Brain microvascular endothelial cell (primary cell): ENCODE measurements around the gene ANKRD10.

Source experiments
- DNase-seq: peaks from one replicate; pipeline ENCODE4 v3.0.0-alpha.2; 2020
- H3K27ac ChIP-seq: fragments of 250-450 bp; sonication (Bioruptor Pico); 2 replicates; pipeline ENCODE4 v1.5.1; 2020; ENCODE audit warnings: mild to moderate bottlenecking, moderate library complexity
- H3K27me3 ChIP-seq: fragments of 250-450 bp; sonication (Bioruptor Pico); replicated peaks from 2 replicates; pipeline ENCODE4 v1.5.1; 2020; ENCODE audit warnings: mild to moderate bottlenecking
- H3K36me3 ChIP-seq: fragments of 250-450 bp; sonication (Bioruptor Pico); replicated peaks from 2 replicates; pipeline ENCODE4 v1.5.1; 2020; ENCODE audit warnings: mild to moderate bottlenecking
- H3K4me3 ChIP-seq: 2 replicates; pipeline ENCODE4 v1.5.1; 2011; ENCODE audit warnings: low read depth, mild to moderate bottlenecking, control low read depth, low read length, moderate library complexity
- in situ Hi-C: cut with HindIII; loops from 2 replicates; pipeline ENCODE4 v1.10.0; 2017; ENCODE audit warnings: low sequenced_read_pairs, low pct_ligation_motif_present
- TF ChIP-seq, protein P1 (sequence below): IDR thresholded peaks from 2 replicates; pipeline ENCODE4 v1.5.1; 2011; ENCODE audit warnings: low read depth, mild to moderate bottlenecking, moderate library complexity, low read length, control low read depth, inconsistent platforms; ENCODE audit errors: missing control alignments

The ANKRD10 gene

GRCh38 chr13:110915057-110915873 is at the start of gene ANKRD10:
ANKRD10 (minus strand) TSS chr13:110915069; CDS start chr13:110914934, 135 bp downstream.
- Histone ChIP-seq H3K27ac (peak within 1 kb of the TSS; percentile 97), H3K4me3 (peak within 1 kb of the TSS; percentile 99), H3K27me3 (no peaks in the 10 kb centered on the region), H3K36me3 (peaks cover 2% of the 10 kb centered on the region)
- TF ChIP-seq, protein P1, sequence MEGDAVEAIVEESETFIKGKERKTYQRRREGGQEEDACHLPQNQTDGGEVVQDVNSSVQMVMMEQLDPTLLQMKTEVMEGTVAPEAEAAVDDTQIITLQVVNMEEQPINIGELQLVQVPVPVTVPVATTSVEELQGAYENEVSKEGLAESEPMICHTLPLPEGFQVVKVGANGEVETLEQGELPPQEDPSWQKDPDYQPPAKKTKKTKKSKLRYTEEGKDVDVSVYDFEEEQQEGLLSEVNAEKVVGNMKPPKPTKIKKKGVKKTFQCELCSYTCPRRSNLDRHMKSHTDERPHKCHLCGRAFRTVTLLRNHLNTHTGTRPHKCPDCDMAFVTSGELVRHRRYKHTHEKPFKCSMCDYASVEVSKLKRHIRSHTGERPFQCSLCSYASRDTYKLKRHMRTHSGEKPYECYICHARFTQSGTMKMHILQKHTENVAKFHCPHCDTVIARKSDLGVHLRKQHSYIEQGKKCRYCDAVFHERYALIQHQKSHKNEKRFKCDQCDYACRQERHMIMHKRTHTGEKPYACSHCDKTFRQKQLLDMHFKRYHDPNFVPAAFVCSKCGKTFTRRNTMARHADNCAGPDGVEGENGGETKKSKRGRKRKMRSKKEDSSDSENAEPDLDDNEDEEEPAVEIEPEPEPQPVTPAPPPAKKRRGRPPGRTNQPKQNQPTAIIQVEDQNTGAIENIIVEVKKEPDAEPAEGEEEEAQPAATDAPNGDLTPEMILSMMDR = peak; percentile 81
- in situ Hi-C loops = no loop called here
- peak; percentile 99 for DNase-seq

DNA sequence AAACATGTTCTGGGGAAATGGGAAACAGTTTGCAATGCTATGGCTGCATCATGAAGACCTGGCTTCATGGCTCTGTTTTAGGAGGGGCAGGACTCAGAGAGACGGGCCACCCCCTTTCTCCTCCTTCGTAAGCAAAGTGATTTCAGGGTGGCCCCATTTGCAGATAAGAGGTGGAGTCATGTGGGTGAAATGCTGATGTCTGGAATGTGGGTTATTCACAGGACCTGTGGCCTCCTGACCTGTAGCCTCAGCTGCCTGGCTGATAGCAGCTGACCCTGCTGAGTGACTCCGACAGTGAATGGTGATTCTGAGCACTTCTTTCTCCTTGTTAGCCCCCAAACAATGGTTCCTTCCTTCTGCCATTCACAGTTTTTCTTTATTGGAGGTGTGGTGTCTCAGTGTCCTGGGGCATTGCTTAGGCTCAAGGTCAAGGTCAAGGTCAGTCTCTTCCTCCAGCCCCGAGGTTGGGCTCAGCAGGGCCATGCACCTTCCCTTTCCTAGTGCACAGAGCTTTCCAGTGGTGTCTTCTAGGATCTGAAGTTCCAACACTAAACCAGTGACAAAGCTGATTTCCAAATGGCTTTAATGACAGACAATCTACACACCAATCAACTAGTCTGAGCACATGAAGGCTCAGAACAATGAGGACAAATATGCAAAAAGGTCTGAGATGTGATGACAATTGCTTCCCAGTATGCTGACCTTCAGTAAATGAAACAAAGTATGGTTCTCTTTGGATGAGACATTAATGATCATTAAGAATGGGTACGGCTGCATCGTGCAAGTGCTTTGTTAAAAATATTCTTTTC is 49.6 kb upstream of the ANKRD10 start:
- no peak overlapping the region for H3K4me3 ChIP-seq
- H3K27me3 ChIP-seq = no peaks in the 10 kb centered on the region
- no peak for DNase-seq
- no peak overlapping the region for H3K27ac ChIP-seq
- no peaks in the 10 kb centered on the region for H3K36me3 ChIP-seq
- in situ Hi-C loops = no loop called here
- TF ChIP-seq, protein P1 = no peak

DNA sequence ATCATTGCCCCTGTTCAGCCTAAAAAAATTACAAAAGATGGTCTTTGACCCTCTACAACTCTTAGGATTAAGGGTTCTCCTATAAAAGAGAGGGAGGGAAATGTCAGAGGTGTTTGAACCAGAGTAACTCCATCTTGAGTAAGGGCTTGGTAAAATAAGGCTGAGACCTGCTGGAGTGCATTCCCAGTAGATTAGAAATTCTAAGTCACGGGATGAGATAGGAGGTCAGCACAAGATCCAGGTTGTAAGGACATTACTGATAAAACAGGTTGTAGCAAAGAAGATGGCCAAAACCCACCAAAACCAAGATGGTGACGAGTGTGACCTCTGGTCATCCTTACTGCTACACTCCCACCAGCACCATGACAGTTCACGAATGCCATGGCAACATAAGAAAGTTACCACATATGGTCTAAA is 48.7 kb upstream of the ANKRD10 start:
- Histone ChIP-seq H3K36me3 (no peaks in the 10 kb centered on the region), H3K27me3 (no peaks in the 10 kb centered on the region), H3K4me3 (no peak overlapping the region), H3K27ac (no peak overlapping the region)
- TF ChIP-seq, protein P1 = no peak
- no peak for DNase-seq
- in situ Hi-C loops = no loop called here

DNA sequence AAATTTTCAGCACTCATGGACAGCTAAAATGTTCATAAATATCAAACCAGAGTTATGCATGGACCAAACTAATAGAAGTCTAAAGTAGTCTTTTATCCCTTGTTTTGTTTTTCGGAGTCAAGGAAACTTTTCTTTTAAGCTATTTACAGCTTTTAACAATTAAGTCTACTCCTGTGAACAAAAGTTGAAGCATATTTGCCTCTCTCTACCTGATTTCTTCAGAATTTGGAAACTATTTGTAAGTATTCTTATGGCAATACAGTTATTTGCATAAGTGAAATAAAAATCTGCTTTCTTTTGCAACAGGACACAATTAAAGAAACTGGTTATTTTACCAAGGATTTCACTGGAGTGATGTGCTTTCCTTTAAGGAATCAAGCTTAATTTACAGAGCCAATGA is 47.1 kb upstream of the ANKRD10 start:
- TF ChIP-seq, protein P1 = no peak
- H3K27ac ChIP-seq = no peak overlapping the region
- H3K4me3 ChIP-seq = no peak overlapping the region
- H3K36me3 ChIP-seq = no peaks in the 10 kb centered on the region
- DNase-seq = no peak
- no peaks in the 10 kb centered on the region for H3K27me3 ChIP-seq
- in situ Hi-C loops = no loop called here

DNA sequence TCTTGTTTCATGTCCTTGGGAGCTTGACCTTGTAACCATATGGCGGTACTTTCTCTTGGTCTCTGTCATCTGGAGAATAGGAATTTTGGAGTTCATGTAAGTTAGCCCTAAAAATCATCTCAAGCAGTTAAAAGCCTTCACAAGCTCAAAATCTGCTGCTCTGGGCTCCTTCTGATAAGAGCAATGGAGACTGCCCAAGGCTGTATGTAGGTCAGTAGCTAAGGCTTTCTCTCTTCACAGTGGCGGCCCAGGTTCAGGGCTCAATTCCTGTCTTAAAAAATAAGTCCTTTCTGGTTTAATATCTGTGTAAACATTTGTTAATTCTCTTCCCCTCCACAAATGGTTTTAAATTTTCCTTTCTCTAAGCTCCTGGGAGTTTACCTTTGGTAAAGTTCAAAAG is 45.3 kb upstream of the ANKRD10 start:
- H3K27ac ChIP-seq = no peak overlapping the region
- no peak overlapping the region for H3K4me3 ChIP-seq
- H3K36me3 ChIP-seq = no peaks in the 10 kb centered on the region
- DNase-seq = no peak
- H3K27me3 ChIP-seq = no peaks in the 10 kb centered on the region
- in situ Hi-C loops = no loop called here
- TF ChIP-seq, protein P1 = no peak
